GM12872 (cell line): ENCODE results near the gene FGD3.

Experiments
- TF ChIP-seq, protein P1 (sequence below): IDR thresholded peaks from 3 replicates; pipeline ENCODE4 v1.5.1; 2011; ENCODE audit warnings: low read depth, mild to moderate bottlenecking, low read length, moderate library complexity; ENCODE audit not compliant: insufficient read depth

Gene FGD3

DNA sequence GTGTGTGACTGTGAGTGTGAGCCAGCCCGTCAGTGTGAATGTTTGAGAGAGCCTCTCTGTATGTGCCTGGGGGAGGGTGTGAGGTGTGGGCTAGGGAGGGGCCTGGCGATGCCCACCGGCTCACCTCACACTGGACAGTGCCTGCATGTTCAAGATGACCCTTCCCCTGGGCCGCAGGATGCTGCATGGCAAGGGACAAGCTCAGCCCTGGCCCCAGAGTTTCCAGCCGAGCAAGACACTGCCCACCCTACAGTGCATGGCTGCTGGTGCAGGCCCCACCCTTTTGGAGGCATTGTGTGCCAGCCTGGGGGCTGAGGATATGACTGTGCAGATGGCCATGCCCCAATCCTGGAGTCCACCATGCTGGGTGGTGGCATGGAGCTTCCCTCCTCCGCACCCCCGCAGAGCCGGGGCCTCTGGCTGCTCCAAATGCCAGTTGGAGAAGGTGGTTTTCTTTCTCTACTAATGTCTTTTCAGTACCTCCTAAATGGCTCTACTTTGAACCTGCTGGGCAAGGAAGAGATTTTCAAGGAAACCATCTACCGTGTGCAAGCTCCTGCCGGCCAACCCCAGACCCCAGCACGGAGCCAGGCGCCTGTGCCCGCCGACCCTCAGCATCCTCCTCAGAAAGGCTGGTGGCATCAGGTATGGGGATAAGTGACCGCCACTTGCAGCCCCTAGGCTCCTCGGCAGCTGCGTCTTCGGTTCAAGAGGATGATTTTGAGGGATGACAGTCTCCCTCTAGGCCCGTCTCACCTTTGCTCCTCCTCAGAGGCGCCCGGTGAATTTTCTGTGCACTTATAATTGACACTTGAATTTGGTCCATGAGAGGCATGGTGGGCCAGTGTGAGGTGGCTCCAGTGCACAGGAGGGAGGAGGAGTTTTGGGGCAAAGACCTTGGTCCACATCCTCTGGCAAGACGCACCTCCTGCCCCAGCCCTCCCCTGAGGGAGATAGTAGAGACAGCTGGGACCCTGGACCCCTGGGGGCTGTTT lies 27.7 kb downstream of the FGD3 start:
- TF ChIP-seq, protein P1, sequence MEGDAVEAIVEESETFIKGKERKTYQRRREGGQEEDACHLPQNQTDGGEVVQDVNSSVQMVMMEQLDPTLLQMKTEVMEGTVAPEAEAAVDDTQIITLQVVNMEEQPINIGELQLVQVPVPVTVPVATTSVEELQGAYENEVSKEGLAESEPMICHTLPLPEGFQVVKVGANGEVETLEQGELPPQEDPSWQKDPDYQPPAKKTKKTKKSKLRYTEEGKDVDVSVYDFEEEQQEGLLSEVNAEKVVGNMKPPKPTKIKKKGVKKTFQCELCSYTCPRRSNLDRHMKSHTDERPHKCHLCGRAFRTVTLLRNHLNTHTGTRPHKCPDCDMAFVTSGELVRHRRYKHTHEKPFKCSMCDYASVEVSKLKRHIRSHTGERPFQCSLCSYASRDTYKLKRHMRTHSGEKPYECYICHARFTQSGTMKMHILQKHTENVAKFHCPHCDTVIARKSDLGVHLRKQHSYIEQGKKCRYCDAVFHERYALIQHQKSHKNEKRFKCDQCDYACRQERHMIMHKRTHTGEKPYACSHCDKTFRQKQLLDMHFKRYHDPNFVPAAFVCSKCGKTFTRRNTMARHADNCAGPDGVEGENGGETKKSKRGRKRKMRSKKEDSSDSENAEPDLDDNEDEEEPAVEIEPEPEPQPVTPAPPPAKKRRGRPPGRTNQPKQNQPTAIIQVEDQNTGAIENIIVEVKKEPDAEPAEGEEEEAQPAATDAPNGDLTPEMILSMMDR = no peak

DNA sequence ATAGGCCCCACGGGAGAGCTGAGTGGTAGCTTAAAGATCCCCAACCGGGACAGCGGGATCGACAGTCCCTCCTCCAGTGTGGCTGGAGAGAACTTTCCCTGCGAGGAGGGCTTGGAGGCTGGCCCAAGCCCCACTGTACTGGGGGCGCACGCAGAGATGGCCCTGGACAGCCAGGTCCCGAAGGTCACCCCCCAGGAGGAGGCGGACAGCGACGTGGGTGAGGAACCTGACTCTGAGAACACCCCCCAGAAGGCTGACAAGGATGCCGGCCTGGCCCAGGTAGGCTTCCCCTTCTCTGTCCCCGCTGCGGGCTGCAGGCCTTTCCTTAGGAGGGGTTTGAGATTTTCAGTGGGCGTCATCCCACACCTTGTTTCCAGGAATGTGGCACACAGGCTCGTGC lies 29.1 kb downstream of the FGD3 start:
- TF ChIP-seq, protein P1 = no peak

DNA sequence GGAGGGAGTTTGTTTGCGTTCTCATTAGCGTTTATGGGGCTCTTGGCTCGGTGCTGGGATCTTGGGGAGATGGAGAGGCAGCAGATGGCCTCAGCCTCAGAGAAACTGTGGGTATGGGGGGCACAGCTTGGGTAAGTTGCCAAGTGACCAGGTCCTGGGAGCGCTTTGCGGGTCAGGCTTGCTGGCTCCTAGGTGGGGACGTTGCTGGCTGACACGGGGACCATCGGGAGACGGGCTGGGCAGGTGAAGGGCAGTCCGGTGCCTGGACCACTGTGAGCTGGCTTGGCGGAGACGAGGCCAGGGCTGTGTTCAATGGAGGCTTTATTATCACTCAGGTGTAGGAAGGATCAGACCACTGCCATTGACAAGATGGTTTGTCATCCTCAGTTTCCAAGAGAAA lies 30.0 kb downstream of the FGD3 start:
- TF ChIP-seq, protein P1 = no peak

DNA sequence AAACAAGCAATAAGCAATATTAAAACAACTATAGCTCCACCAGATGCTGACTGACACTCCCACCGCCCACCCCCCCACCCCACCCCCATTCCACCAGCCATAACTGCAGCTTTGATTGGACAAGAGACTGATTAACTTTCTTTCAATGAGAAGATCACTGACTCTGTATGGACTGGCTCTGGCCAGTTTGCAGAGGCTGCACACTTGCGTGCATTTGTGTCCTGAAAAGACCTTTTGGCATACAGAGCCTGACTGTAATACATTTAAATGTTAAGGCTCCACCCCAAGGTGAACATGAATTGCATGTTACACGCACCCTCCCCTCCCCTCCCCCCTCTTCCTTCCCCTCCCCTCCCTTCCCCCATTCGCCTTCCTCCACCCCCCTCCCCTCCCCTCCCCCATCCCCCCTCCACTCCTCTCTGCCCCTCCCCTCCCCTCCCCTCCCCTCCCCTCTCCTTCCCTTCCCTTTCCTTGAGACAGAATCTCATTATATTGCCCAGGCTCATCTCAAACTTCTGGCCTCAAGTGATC lies 31.1 kb downstream of the FGD3 start:
- TF ChIP-seq, protein P1 = no peak

DNA sequence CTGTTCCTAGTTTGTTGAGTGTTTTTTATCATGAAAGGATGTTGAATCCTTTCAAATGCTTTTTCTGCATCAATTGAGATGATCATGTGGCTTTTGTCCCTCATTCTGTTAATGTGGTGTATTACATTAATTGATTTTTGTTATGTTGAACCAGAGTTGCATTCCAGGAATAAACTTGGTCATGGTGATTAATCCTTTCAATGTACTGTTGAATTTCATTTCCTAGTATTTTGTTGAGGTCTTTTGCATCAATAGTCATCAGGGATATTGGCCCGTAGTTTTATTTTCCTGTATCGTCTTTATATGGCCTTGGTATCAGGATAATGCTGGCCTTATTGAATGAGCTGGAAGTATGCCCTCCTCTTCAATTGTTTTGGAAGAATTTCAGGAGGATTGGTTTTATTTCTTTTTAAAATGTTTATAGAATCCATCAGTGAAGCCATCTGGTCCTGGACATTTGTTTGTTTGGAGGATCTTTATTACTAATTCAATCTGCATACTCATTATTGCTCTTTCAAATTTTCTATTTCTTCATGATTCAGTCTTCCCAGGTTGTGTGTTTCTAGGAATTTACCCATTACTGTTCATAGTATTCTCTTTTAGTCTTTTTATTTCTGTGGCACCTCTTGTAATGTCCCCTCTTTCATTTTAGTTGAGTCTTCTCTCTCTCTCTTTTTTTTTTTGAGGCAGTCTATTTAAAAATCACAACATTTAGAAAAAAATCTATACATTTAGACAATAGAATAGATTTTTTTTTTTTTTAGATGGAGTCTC lies 32.1 kb downstream of the FGD3 start:
- TF ChIP-seq, protein P1 = no peak

DNA sequence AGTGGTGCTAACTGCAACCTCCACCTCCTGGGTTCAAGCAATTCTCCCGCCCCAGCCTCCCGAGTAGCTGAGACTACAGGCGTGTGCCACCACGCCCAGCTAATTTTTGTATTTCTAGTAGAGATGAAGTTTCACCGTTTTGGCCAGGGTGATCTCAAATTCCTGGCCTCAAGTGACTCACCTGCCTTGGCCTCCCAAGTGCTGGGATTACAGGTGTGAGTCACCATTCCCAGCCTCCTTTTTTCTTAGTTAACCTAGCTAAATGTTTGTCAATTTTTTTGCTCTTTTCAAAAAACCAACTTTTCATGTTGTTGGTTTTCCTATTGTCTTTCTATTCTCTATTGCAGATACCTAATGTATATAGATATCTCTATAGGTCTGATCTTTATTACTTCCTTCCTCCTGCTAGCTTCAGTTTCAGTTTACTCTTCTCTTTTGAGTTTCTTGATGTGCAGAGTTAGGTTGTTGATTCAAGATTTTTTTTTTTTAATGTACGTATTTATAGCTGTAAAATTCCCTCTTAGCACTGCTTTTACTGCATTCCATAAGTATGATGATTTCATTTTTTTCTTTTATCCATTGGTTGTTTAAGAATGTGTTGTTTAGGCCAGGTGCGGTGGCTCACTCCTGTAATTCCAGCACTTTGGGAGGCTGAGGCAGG lies 32.9 kb downstream of the FGD3 start:
- TF ChIP-seq, protein P1 = no peak
